ENCODE measurements around the gene GRIP2.

GRCh38 chr3:14472471-14473351, 67.4 kb downstream of the GRIP2 start:
- TF ChIP-seq XRCC4 (IDR thresholded peaks at IDR 0.05; ENCODE audit: extremely low read depth, insufficient read depth, insufficient read length) (no peak), PHF20 (IDR thresholded peaks at IDR 0.05; ENCODE audit: partially characterized antibody) (no peak), POLR2AphosphoS5 (IDR thresholded peaks at IDR 0.05; ENCODE audit: control insufficient read depth, insufficient read depth, low read depth, low read length) (no peak), RHOXF2B (CRISPR knock-in tag; conservative IDR thresholded peaks at IDR 0.05) (no peak), ZBTB43 (CRISPR knock-in tag; IDR thresholded peaks at IDR 0.05) (no peak)

Measured in K562 (cell line).